ENCODE measurements around the gene MYH2.

DNA sequence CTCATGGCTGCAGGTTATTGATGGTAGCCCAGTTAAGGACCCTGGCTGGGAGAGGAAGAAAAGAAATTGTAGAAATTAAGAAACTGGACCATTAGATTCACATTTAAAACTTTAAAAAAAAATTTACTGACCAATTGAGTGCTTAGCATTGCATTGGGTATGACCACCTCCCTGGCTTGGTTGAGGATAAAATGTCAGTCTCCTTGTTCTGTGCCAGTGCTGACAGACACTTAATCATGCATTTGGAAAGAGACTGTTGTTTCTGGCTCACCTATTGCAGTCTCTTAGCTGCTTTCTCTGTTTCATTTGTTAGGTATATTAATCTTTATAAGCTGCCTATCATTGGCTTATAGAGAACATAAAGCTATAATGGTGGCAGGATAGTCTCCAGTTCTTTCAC lies 32.8 kb downstream of the MYH2 start:
- TF ChIP-seq, protein P1, sequence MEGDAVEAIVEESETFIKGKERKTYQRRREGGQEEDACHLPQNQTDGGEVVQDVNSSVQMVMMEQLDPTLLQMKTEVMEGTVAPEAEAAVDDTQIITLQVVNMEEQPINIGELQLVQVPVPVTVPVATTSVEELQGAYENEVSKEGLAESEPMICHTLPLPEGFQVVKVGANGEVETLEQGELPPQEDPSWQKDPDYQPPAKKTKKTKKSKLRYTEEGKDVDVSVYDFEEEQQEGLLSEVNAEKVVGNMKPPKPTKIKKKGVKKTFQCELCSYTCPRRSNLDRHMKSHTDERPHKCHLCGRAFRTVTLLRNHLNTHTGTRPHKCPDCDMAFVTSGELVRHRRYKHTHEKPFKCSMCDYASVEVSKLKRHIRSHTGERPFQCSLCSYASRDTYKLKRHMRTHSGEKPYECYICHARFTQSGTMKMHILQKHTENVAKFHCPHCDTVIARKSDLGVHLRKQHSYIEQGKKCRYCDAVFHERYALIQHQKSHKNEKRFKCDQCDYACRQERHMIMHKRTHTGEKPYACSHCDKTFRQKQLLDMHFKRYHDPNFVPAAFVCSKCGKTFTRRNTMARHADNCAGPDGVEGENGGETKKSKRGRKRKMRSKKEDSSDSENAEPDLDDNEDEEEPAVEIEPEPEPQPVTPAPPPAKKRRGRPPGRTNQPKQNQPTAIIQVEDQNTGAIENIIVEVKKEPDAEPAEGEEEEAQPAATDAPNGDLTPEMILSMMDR (IDR thresholded peaks at IDR 0.05; ENCODE audit: low read depth, low read length) = no peak
- TF ChIP-seq, protein P2, sequence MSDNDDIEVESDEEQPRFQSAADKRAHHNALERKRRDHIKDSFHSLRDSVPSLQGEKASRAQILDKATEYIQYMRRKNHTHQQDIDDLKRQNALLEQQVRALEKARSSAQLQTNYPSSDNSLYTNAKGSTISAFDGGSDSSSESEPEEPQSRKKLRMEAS (IDR thresholded peaks at IDR 0.05; ENCODE audit: low read depth, low read length) = no peak
